Kidney epithelial cell (primary cell): ENCODE data around the gene SND1. TPM values are rescaled to one million over a fixed set of nuclear protein-coding genes. Genes with fewer than 3 reads are reported as not detected.

Source experiments
- DNase-seq: peaks from one replicate; pipeline ENCODE4 v3.0.0-alpha.2; 2010; ENCODE audit warnings: low read depth
- H3K27me3 ChIP-seq: 2 replicates; pipeline ENCODE4 v1.6.0; 2011; ENCODE audit warnings: low read length; ENCODE audit not compliant: control insufficient read depth, insufficient read depth
- H3K36me3 ChIP-seq: 2 replicates; pipeline ENCODE4 v1.5.1; 2011; ENCODE audit warnings: low read length; ENCODE audit not compliant: control insufficient read depth, insufficient read depth
- H3K4me3 ChIP-seq: 2 replicates; pipeline ENCODE4 v1.5.1; 2011; ENCODE audit warnings: low read depth, mild to moderate bottlenecking, control low read depth, low read length
- CTCF ChIP-seq: IDR thresholded peaks from 2 replicates; pipeline ENCODE4 v1.5.1; 2011; ENCODE audit warnings: mild to moderate bottlenecking, moderate library complexity, low read length, control low read depth, inconsistent platforms; ENCODE audit not compliant: insufficient read depth, poor library complexity, severe bottlenecking
- total RNA-seq: library from RNA; depleted of rRNA; stranded (reverse); fragments of >200 nt; gene quantifications from 2 replicates; pipeline ENCODE4 v1.2.3, GENCODE V29; 2015

SND1 gene
- total RNA-seq, 1 donor from 2014 or later = 257 TPM

- no peaks in the 10 kb centered on the region for H3K27me3 ChIP-seq
These were observed 171.0 kb downstream of the SND1 start for GRCh38 chr7:127822822-127823508.

GRCh38 chr7:127824682-127825081 is 172.7 kb downstream of the SND1 start:
- no peak overlapping the region for H3K4me3 ChIP-seq
- no peak for TF ChIP-seq CTCF
- no peaks in the 10 kb centered on the region for H3K36me3 ChIP-seq
- no peak for DNase-seq
- no peaks in the 10 kb centered on the region for H3K27me3 ChIP-seq

More at GRCh38 chr7:127822822-127823508, 171.0 kb downstream of the SND1 start:
- no peak for TF ChIP-seq CTCF
- H3K36me3 ChIP-seq = no peaks in the 10 kb centered on the region
- no peak overlapping the region for H3K4me3 ChIP-seq
- DNase-seq = no peak

- no peak for DNase-seq
- no peak for TF ChIP-seq CTCF
- Histone ChIP-seq H3K4me3 (no peak overlapping the region), H3K27me3 (no peaks in the 10 kb centered on the region), H3K36me3 (no peaks in the 10 kb centered on the region)
These were observed 177.0 kb downstream of the SND1 start for GRCh38 chr7:127828843-127829500.

GRCh38 chr7:127831318-127832219 is 179.6 kb downstream of the SND1 start:
- no peak for TF ChIP-seq CTCF
- H3K27me3 ChIP-seq = no peaks in the 10 kb centered on the region
- no peaks in the 10 kb centered on the region for H3K36me3 ChIP-seq
- DNase-seq = no peak
- no peak overlapping the region for H3K4me3 ChIP-seq

GRCh38 chr7:127832592-127832991 is 180.6 kb downstream of the SND1 start:
- H3K27me3 ChIP-seq = no peaks in the 10 kb centered on the region
- no peaks in the 10 kb centered on the region for H3K36me3 ChIP-seq
- no peak overlapping the region for H3K4me3 ChIP-seq
- no peak for TF ChIP-seq CTCF
- no peak for DNase-seq
